Activated CD8-positive, alpha-beta T cell treated with anti-CD3 and anti-CD28 coated beads for 36 hours (primary cell): Measurements from ENCODE around the gene CDC14A. TPM values are rescaled to one million over a fixed set of nuclear protein-coding genes. Genes with fewer than 3 reads are reported as not detected.
A peak's percentile ranks its signal among the peaks of the same experiment; 100 is the strongest.

Experiments used
- ATAC-seq: fragments of 200-7000 bp; cut with Tn5 transposase; one replicate; pipeline ENCODE4 v1.10.0; 2021; ENCODE audit warnings: mild to moderate bottlenecking, moderate library complexity
- CTCF ChIA-PET: fragments of 350-600 bp; sonication (Branson Sonifier 250); formaldehyde crosslinking; loops from one replicate; lab custom pipeline; 2021; ENCODE audit warnings: antibody characterized with exemption; lab: Charles Lee
- POLR2A ChIA-PET: fragments of 350-600 bp; sonication (Branson Sonifier 250); formaldehyde crosslinking; loops from one replicate; lab custom pipeline; 2021; ENCODE audit warnings: antibody characterized with exemption; lab: Charles Lee
- DNase-seq: peaks from one replicate; pipeline ENCODE4 v3.0.0-alpha.2; 2020
- H3K27ac Mint-ChIP-seq: one replicate; pipeline ENCODE4 v1.8.0; 2021; ENCODE audit warnings: mild to moderate bottlenecking, mixed read lengths
- H3K27me3 Mint-ChIP-seq: one replicate; pipeline ENCODE4 v1.8.0; 2021; ENCODE audit warnings: mixed read lengths
- H3K36me3 Mint-ChIP-seq: one replicate; pipeline ENCODE4 v1.8.0; 2021; ENCODE audit warnings: low read depth, mixed read lengths
- H3K4me1 Mint-ChIP-seq: one replicate; pipeline ENCODE4 v1.8.0; 2021; ENCODE audit warnings: low read depth, mixed read lengths
- H3K4me3 Mint-ChIP-seq: one replicate; pipeline ENCODE4 v1.8.0; 2021; ENCODE audit warnings: mild to moderate bottlenecking, moderate library complexity, mixed read lengths
- H3K9me3 Mint-ChIP-seq: one replicate; pipeline ENCODE4 v1.8.0; 2021; ENCODE audit warnings: mixed read lengths
- CTCF ChIP-seq: fragments of 200-600 bp; IDR thresholded peaks from one replicate; pipeline ENCODE4 v1.8.0; 2022; ENCODE audit warnings: antibody characterized with exemption, mild to moderate bottlenecking
- intact Hi-C: fragments of 100-400 bp; cut with micrococcal nuclease; formaldehyde crosslinking; loops from one replicate; pipeline ENCODE4 v1.10.0; 2022
- total RNA-seq, 2 experiments: library from RNA; stranded (reverse); gene quantifications; one replicate each; pipeline ENCODE4 v1.2.3, GENCODE V29; 2021

Gene CDC14A
- total RNA-seq, 2 experiments from 2014 or later = 14.3 to 17.2 TPM

- Mint-ChIP-seq H3K4me1 (peaks cover 67% of the 10 kb centered on the region), H3K27ac (peak overlapping the region; percentile 47)
Measured at GRCh38 chr1:100411019-100411418, 58.7 kb downstream of the CDC14A start.

DNA sequence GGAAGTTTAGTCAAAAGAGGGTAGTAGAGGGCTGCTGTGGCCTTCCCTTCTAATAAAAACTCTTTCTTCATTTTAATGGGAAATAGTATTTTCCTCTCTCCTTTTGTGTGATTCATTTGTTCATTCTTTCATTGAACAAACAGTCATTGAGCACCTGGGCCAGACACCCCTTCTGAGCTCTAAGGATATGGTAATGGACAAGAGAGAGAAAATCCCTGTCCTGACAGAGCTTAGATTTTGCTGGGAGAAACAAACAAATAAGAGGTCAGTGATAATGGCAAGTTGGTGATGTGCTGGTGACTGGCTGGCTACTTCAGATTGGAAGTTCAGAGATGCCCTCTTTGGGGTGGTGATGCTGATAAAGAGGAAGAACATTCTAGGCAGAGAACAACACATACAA, 59.3 kb downstream of the CDC14A start:
- peaks cover 18% of the 10 kb centered on the region for H3K9me3 Mint-ChIP-seq
- intact Hi-C loops = no loop called here
- H3K4me3 Mint-ChIP-seq = no peak overlapping the region
- CTCF ChIA-PET = interaction anchor here (0.7 to 5.1 kb wide), 6 partner anchors 11 to 855 kb away, joined by 3 to 29 read pairs (median 4); no protein-coding TSS in a partner anchor
- peaks cover 67% of the 10 kb centered on the region for H3K4me1 Mint-ChIP-seq
- POLR2A ChIA-PET = interaction anchor here (2.0 kb wide), 1 partner anchor 11 kb away, joined by 10 read pairs; no protein-coding TSS in a partner anchor
- no peak for ATAC-seq
- H3K36me3 Mint-ChIP-seq = peaks cover 31% of the 10 kb centered on the region
- TF ChIP-seq CTCF = no peak
- peak overlapping the region; percentile 21 for H3K27ac Mint-ChIP-seq
- H3K27me3 Mint-ChIP-seq = no peaks in the 10 kb centered on the region
- DNase-seq = no peak

More at GRCh38 chr1:100411019-100411418, 58.7 kb downstream of the CDC14A start:
- DNase-seq = no peak
- intact Hi-C loops = no loop called here
- no peak for ATAC-seq
- Mint-ChIP-seq H3K36me3 (peaks cover 32% of the 10 kb centered on the region), H3K4me3 (no peak overlapping the region), H3K27me3 (no peaks in the 10 kb centered on the region), H3K9me3 (peaks cover 18% of the 10 kb centered on the region)
- ChIA-PET CTCF (interaction anchor here (0.7 to 5.1 kb wide), 3 partner anchors 10 to 855 kb away, joined by 3 to 29 read pairs (median 4); no protein-coding TSS in a partner anchor), POLR2A (interaction anchor here (2.0 kb wide), 1 partner anchor 12 kb away, joined by 10 read pairs; no protein-coding TSS in a partner anchor)
- TF ChIP-seq CTCF = no peak

DNA sequence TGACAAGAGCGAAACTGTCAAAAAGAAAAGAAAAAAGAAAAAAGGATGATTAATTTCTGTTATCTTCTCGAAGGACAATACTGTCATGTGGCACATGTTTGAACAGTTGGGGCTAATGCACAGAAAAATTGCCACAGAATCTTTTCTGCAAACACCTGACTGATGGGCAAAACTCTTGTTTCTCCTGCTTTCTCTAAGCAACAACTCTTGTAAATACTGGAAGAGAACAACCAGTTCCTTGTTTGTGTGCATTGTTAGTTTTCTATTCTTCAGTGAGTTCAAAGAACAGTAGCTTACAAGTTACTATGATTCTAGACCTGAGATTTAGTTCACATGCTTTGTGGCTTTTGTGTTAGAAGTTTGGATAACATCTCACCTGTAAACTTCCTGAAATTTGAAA, 60.7 kb downstream of the CDC14A start:
- Mint-ChIP-seq H3K4me1 (peaks cover 67% of the 10 kb centered on the region), H3K27me3 (no peaks in the 10 kb centered on the region), H3K4me3 (no peak overlapping the region), H3K36me3 (peaks cover 35% of the 10 kb centered on the region), H3K9me3 (peaks cover 17% of the 10 kb centered on the region), H3K27ac (peak overlapping the region; percentile 43)
- CTCF ChIA-PET = interaction anchor here (1.2 to 5.1 kb wide), 5 partner anchors 10 to 48 kb away, joined by 4 to 29 read pairs (median 5); no protein-coding TSS in a partner anchor
- ATAC-seq (no peak), DNase-seq (no peak)
- POLR2A ChIA-PET = interaction anchor here (0.9 to 2.0 kb wide), 3 partner anchors 10 to 18 kb away, joined by 3 to 10 read pairs (median 3); no protein-coding TSS in a partner anchor
- TF ChIP-seq CTCF = no peak
- intact Hi-C loops = no loop called here

DNA sequence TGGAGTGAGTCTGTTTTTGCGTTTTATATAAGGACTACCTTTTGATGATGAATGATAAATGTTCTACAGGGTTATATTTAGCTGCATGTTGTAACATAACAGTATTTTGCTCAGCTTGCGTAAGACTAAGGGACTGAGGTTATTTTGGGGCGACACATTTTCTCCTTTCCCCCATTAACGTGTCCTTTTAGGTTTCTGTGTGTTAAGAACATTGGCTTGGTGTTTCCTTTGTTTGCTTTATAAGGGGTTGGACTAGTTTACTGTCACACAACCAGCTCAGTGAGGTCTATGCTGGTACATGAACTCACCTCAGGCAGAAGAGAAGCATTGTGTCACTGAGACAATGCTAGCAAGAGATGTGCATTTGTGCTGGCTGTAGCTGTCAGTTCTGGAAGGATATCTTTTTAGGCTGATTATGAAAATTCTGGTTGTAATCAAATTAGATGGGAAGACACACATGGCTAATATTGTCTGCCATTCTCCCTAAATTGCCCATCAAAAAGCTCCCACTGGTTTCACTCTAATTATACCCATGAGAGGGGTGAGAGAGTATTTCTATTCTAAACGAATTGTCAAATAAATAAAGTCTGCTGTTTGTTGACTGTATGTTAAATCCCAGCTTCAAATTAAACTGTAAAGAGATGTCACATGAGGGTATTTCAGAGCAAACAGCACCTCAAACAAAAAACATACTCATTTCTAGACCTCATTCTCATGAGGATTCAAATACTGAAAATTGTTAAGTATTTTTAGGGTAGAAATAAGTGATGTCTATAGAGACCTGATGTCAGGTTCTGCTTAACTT, 62.6 kb downstream of the CDC14A start:
- POLR2A ChIA-PET = interaction anchor here (0.9 to 2.0 kb wide), 5 partner anchors 8 to 44 kb away, joined by 3 to 8 read pairs (median 4); no protein-coding TSS in a partner anchor
- peak overlapping the region; percentile 18 for H3K4me3 Mint-ChIP-seq
- ATAC-seq (peak; percentile 75), DNase-seq (no peak)
- no peak for TF ChIP-seq CTCF
- H3K4me1 Mint-ChIP-seq = peaks cover 66% of the 10 kb centered on the region
- peaks cover 29% of the 10 kb centered on the region for H3K36me3 Mint-ChIP-seq
- CTCF ChIA-PET = interaction anchor here (0.7 to 5.1 kb wide), 7 partner anchors 8 to 58 kb away, joined by 3 to 29 read pairs (median 4); no protein-coding TSS in a partner anchor
- H3K27me3 Mint-ChIP-seq = no peaks in the 10 kb centered on the region
- intact Hi-C loops = no loop called here
- H3K27ac Mint-ChIP-seq = peak overlapping the region; percentile 80
- H3K9me3 Mint-ChIP-seq = peaks cover 10% of the 10 kb centered on the region
